Hepatic stellate cell (primary cell): ENCODE measurements around the gene TTC5.
"Not testable (repeated sequence)": the region's sequence is repeated elsewhere in the genome, so short reads cannot be mapped to it uniquely, and the experiment has no call there.

ENCODE experiments used
- DNase-seq: peaks from one replicate; pipeline ENCODE4 v3.0.0; 2011; ENCODE audit warnings: low spot score

Gene TTC5, protein sequence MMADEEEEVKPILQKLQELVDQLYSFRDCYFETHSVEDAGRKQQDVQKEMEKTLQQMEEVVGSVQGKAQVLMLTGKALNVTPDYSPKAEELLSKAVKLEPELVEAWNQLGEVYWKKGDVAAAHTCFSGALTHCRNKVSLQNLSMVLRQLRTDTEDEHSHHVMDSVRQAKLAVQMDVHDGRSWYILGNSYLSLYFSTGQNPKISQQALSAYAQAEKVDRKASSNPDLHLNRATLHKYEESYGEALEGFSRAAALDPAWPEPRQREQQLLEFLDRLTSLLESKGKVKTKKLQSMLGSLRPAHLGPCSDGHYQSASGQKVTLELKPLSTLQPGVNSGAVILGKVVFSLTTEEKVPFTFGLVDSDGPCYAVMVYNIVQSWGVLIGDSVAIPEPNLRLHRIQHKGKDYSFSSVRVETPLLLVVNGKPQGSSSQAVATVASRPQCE

GRCh38 chr14:20305265-20306078 is at the start of gene TTC5:
TSS of gene TTC5 (minus strand) at chr14:20305951. CDS start at chr14:20305937, 14 bp downstream.
- DNase-seq = peak; percentile 83

GRCh38 chr14:20350860-20351259 is 45.1 kb upstream of the TTC5 start:
- no peak for DNase-seq

DNA sequence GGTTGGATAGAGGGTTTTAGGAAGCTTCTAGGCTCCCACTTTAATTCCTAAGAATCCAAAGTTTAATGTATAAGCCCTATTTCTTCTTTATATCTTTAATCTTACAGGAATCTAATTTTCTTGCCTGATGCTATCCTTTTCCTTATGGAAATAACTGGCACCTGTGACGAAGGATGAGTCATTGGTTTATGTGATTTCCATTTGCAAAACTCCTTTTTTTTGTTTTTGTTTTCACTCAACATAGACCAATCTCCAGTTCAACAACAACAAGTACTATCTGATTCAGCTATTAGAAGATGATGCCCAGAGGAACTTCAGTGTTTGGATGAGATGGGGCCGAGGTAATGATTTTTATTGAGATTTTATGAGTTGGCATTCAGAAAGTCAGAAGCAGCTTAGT is 44.5 kb upstream of the TTC5 start:
- DNase-seq = no peak

DNA sequence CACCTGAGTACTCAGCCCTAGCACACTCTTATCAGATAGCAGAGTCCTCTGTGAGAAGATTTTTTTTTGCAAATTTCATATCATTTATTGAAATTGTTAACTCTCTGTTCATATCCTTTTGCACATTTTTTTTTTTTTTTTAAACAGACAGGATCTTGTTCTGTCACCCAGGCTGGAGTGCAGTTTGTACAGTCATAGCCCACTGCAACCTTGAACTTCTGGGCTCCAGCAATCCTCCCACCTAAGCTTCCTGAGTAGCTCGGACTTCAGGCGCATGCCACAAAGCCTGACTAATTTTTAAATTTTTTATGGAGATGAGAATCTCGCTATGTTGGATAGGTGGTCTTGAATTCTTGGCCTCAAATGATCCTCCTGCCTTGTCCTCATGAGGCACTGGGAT is 42.0 kb upstream of the TTC5 start:
- no peak for DNase-seq

DNA sequence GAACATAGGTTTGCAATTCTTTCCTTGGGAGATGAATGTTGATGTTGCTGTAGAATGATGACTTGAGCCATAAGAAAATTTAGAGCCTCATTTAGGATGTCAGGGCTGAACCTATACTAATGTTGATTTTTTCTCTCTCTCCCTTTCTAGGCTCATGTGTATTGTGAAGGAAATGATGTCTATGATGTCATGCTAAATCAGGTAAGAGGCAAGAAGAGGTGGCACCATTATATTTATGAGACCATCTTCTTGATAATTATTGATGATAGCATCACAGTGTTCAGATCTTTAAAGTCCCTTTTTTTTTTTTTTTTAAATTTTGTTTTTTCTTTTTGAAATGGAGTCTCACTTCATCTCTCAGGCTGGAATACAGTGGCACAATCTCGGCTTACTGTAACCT is 41.0 kb upstream of the TTC5 start:
- no peak for DNase-seq

GRCh38 chr14:20345366-20345765 is 39.6 kb upstream of the TTC5 start:
- no peak for DNase-seq

- DNase-seq = no peak
These were observed 38.1 kb upstream of the TTC5 start for GRCh38 chr14:20343862-20344220.

GRCh38 chr14:20343092-20343861 is 37.5 kb upstream of the TTC5 start, which contains the start of gene PARP2:
TSS of gene PARP2 (plus strand) at chr14:20343635. CDS start at chr14:20343642, 7 bp downstream.
- peak; percentile 93 for DNase-seq

DNA sequence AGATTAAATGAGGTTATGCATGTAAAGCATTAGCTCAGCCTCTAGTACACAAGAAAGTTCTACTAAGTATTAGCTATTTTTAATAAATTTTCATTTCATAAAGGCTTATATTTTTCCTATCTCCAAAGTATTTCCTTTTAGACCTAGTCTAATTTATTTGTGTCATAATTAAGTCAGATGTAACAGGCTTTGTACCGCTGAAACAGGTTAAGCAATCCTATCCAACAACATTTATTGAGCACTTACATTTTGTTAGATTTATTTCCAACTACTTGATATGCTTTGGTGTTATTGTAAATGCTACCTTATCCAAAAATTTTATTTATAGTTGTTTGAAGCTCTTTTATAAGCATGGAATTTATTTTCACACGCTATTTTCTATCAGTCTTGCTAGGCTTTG is 35.9 kb upstream of the TTC5 start:
- DNase-seq = no peak

- not testable (repeated sequence) for DNase-seq
These were observed 35.3 kb upstream of the TTC5 start for GRCh38 chr14:20341032-20341431.

DNA sequence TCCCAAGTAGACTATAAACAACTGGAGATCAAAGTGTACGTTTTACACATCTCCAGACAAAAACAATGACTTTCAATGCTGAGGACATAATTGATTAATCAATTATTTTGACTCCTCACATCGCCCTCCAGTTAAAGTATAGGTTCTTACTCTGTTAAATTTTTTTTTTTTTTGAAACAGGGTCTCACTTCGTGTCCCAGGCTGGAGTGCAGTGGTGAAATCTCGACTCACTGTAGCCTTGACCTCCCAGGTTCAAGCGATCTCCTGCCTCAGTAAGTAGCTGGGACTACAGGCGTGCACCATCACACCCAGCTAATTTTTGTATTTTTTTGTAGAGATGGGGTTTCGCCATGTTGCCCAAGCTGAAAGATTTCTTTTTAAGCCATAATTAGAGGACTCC is 28.3 kb upstream of the TTC5 start:
- DNase-seq = no peak

GRCh38 chr14:20333494-20333841 is 27.7 kb upstream of the TTC5 start:
- no peak for DNase-seq

GRCh38 chr14:20332788-20333493 is 27.2 kb upstream of the TTC5 start, which contains the start of gene CCNB1IP1:
TSS of gene CCNB1IP1 (minus strand) at chr14:20333279. CDS start at chr14:20316523, 16,756 bp downstream.
- DNase-seq = peak; percentile 85

DNA sequence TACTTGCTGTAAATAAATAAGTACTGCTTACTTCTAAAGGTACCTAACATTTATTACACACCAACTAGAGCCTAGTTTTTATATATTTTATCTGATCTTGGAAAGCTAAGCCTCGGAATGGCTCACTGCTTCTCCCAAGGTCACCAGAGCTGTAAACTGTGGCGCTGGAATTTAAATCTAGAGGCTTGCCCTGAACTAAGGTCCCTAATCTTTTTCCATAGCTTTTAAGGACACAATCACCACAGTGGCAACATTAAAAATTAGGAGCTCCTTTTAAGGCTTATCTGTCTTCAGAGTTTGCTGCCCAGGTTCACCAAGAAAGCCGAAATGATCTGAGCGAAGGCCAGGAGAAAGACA is 26.7 kb upstream of the TTC5 start:
- peak; percentile 40 for DNase-seq

GRCh38 chr14:20331053-20331613 is 25.4 kb upstream of the TTC5 start:
- DNase-seq = no peak

GRCh38 chr14:20329355-20329754 is 23.6 kb upstream of the TTC5 start:
- no peak for DNase-seq

GRCh38 chr14:20328705-20329104 is 23.0 kb upstream of the TTC5 start:
- no peak for DNase-seq

DNA sequence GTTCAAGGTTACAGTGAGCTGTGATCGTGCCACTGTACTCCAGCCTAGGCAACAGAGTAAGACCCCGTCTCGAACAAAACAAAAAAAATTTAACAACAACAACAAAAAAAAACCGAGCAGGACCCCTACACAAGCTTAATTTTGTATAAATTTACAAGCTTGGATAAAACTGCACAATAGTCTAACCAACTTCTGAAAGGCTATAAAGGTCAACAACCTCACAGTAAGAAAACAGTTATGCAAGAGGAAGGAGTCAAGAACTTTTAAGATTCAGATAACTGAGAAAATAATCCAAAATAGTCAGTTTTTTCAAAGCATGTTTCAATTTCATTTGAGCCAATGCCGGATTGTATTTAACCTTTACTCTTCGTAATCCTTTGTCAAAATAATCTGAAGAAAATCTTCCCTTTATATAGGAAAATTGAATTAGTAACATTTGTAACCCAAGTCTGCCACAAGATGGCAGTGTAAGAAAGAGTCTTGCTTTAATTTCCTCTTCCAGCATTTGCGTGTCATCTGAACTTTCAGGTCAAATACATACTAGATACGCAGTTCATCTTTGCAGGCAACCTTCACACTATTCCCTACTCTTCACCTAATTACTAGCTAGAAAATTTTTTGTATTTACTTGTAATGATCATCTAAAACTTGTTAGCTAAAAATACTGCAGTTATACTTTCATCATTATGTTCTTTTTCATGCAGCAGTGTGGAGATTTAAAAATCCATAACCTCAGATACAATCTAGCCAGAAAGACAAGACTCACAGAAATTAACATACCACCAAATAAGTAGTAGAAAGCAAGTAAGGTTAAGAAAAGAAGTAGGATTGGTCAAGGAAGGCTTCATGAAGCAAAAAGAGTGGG is 21.5 kb upstream of the TTC5 start:
- peak; percentile 55 for DNase-seq

DNA sequence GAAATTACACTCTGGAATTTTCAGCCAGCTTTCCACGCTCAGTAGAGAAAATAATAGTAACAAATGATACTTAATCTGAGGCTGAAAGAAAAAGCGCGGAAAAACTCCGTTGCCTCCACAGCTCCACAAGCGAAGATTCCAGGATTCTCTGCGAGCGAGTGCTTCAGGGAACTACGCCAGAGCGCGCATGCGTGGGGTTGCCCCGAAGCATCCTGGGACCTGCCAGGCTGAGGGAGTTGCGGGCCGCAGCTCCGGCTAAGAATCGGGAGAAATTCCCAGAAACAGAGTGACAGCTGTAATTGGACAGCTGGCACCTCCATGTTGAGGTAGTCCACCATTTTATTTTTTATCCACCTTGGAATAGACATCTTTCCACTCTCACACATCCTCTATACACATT is 12.0 kb upstream of the TTC5 start:
- no peak for DNase-seq

DNA sequence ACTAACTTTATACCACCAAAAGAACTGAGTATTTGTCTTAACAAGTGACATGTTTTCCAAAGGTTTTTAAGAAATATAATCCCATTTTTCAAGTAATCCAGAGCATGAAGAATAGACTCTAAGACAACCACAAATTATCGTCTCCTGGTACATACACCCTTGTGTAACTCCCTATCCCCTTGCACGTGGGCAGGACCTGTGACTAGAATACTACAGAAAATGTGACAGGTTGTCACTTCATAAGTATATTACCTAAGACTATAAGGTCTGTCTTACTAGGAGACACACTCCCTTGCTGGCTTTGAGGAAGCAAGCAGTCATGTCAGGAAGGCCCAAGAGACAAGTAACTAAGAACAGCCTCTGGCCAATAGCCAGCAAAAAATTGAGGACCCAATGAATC is 8.3 kb upstream of the TTC5 start:
- no peak for DNase-seq

DNA sequence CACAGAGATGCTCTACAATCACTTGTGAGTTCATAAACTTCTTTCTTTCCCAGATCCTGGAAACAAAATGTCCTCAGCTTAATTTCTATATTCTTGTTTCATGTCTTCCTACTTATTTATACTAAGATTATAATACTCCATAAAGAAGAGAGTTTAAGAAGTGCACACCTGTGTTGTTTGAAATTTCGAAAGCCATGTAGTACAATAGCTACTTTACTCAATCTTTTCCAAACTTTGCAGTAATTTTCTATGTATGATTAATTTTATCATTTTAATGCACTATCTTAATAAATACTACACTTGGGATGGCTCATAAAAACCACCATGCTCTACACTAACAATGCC is 300 bp upstream of the TTC5 start:
- no peak for DNase-seq
